Endothelial cell of umbilical vein (primary cell): ENCODE results near the gene OR2H2. TPM values are rescaled to one million over a fixed set of nuclear protein-coding genes. Genes with fewer than 3 reads are reported as not detected.

ENCODE experiments used
- BruUV-seq: library from RNA; stranded (reverse); fragments of 400-500 nt; replicated peaks from 2 replicates; lab custom pipeline; 2021; lab: Mats Ljungman, UMichigan
- CTCF ChIA-PET: fragments of 300-600, 350-600 bp; sonication (Branson Sonifier 250); formaldehyde crosslinking; loops from one replicate; lab custom pipeline; 2021; ENCODE audit warnings: antibody characterized with exemption, inconsistent platforms; lab: Charles Lee
- POLR2A ChIA-PET: fragments of 300-600, 350-600 bp; sonication (Branson Sonifier 250); formaldehyde crosslinking; loops from one replicate; lab custom pipeline; 2021; ENCODE audit warnings: antibody characterized with exemption, inconsistent platforms; lab: Charles Lee
- DNase-seq: peaks from one replicate; pipeline ENCODE4 v3.0.0-alpha.2; 2011; ENCODE audit warnings: low read depth, low spot score
- FAIRE-seq: peaks from 2 replicates; lab custom pipeline; 2011; peaks lifted over from hg19 to GRCh38; lab: Jason Lieb, UNC
- H2AFZ ChIP-seq: 2 replicates; pipeline ENCODE4 v1.6.0; 2012; ENCODE audit warnings: low read depth, low read length, control low read depth, inconsistent platforms
- H3K27ac ChIP-seq: 2 replicates; pipeline ENCODE4 v1.5.1; 2011; ENCODE audit warnings: low read depth, mild to moderate bottlenecking, control low read depth, low read length, moderate library complexity; ENCODE audit not compliant: insufficient read depth
- H3K27me3 ChIP-seq, 2 experiments: 2 replicates each; pipeline versions ENCODE4 v1.6.0 to v1.6.1; 2011; ENCODE audit warnings: low read length in 2 of 2, mixed read lengths in 1 of 2; ENCODE audit not compliant: control insufficient read depth in 2 of 2, insufficient read depth in 2 of 2
- H3K36me3 ChIP-seq, 2 experiments: 2 replicates in 1 of 2; 3 replicates in 1 of 2; pipeline ENCODE4 v1.5.1; 2011; ENCODE audit warnings: low read length in 2 of 2, mild to moderate bottlenecking in 1 of 2, moderate library complexity in 1 of 2; ENCODE audit not compliant: control insufficient read depth in 2 of 2, insufficient read depth in 2 of 2; ENCODE audit errors: extremely low read depth in 1 of 2
- H3K4me1 ChIP-seq: 3 replicates; pipeline ENCODE4 v1.5.1; 2011; ENCODE audit warnings: mild to moderate bottlenecking, low read length; ENCODE audit not compliant: control insufficient read depth, insufficient read depth; ENCODE audit errors: extremely low read depth
- H3K4me2 ChIP-seq: 2 replicates; pipeline ENCODE4 v1.6.1; 2011; ENCODE audit warnings: low read length, control low read depth, mixed read lengths; ENCODE audit not compliant: insufficient read depth
- H3K4me3 ChIP-seq, 3 experiments: fragments of 200-600 bp in 1 of 3; sonication (generic), shearing (Covaris generic) in 1 of 3; replicated peaks in 1 of 3; 2 replicates each; pipeline ENCODE4 v1.5.1; 2011 to 2016; ENCODE audit warnings: control low read depth in 3 of 3, low read length in 3 of 3, mild to moderate bottlenecking in 2 of 3, inconsistent platforms in 1 of 3, low read depth in 1 of 3, moderate library complexity in 1 of 3; ENCODE audit not compliant: insufficient read depth in 1 of 3
- H3K79me2 ChIP-seq: 2 replicates; pipeline ENCODE4 v1.6.0; 2012; ENCODE audit warnings: low read length, inconsistent platforms; ENCODE audit not compliant: control insufficient read depth, insufficient read depth
- H3K9ac ChIP-seq: replicated peaks from 2 replicates; pipeline ENCODE3; 2011; ENCODE audit warnings: low read length, control low read depth; ENCODE audit not compliant: insufficient read depth; ENCODE audit errors: extremely low read depth
- H3K9me1 ChIP-seq: replicated peaks from 3 replicates; pipeline ENCODE4 v1.6.0; 2011; ENCODE audit warnings: mild to moderate bottlenecking, low read length; ENCODE audit not compliant: control insufficient read depth, insufficient read depth; ENCODE audit errors: extremely low read depth
- H3K9me3 ChIP-seq: replicated peaks from 2 replicates; pipeline ENCODE4 v1.5.1; 2012; ENCODE audit warnings: low read length, inconsistent platforms; ENCODE audit not compliant: control insufficient read depth, insufficient read depth
- H4K20me1 ChIP-seq: replicated peaks from 2 replicates; pipeline ENCODE3; 2011; ENCODE audit warnings: mild to moderate bottlenecking, low read length; ENCODE audit not compliant: control insufficient read depth, insufficient read depth; ENCODE audit errors: extremely low read depth
- CTCF ChIP-seq, 2 donors: IDR thresholded peaks; 1 replicate in 1 of 2; 2 replicates in 1 of 2; pipeline ENCODE4 v1.5.1; 2011; ENCODE audit warnings: low read length in 2 of 2, mild to moderate bottlenecking in 2 of 2, moderate library complexity in 2 of 2, control low read depth in 1 of 2, inconsistent platforms in 1 of 2, low read depth in 1 of 2; ENCODE audit not compliant: insufficient read depth in 1 of 2; ENCODE audit errors: extremely low read depth in 1 of 2
- EZH2 ChIP-seq: IDR thresholded peaks from 2 replicates; pipeline ENCODE4 v1.6.1; 2012; ENCODE audit warnings: borderline replicate concordance, low read depth, mild to moderate bottlenecking, moderate library complexity, low read length, inconsistent platforms; ENCODE audit not compliant: severe bottlenecking
- FOS ChIP-seq: IDR thresholded peaks from 2 replicates; pipeline ENCODE4 v1.6.1; 2011; ENCODE audit warnings: mild to moderate bottlenecking, low read length, moderate library complexity, borderline replicate concordance; ENCODE audit not compliant: insufficient read depth
- GATA2 ChIP-seq: IDR thresholded peaks from 2 replicates; pipeline ENCODE4 v1.7.0; 2011; ENCODE audit warnings: low read depth, mild to moderate bottlenecking, moderate library complexity, mixed read lengths, low read length; ENCODE audit not compliant: insufficient read length, insufficient read depth
- JUN ChIP-seq: IDR thresholded peaks from 2 replicates; pipeline ENCODE4 v1.6.1; 2011; ENCODE audit warnings: borderline replicate concordance, low read depth; ENCODE audit not compliant: insufficient read length, insufficient read depth
- MAX ChIP-seq: IDR thresholded peaks from 2 replicates; pipeline ENCODE4 v1.6.1; 2011; ENCODE audit not compliant: insufficient read depth, insufficient read length
- MYC ChIP-seq: IDR thresholded peaks from one replicate; pipeline ENCODE4 v1.6.1; 2011; ENCODE audit warnings: mild to moderate bottlenecking, low read depth, low read length
- POLR2A ChIP-seq: IDR thresholded peaks from 2 replicates; pipeline ENCODE4 v1.6.1; 2012; ENCODE audit warnings: low read depth, mild to moderate bottlenecking, control low read depth, low read length
- POLR2AphosphoS5 ChIP-seq: IDR thresholded peaks from 2 replicates; pipeline ENCODE4 v1.6.1; 2012; ENCODE audit warnings: low read depth, mild to moderate bottlenecking, control low read depth, low read length, moderate library complexity; ENCODE audit not compliant: insufficient read depth
- dilution Hi-C: fragments of 300-500 bp; cut with MboI; formaldehyde crosslinking; loops from one replicate; pipeline ENCODE4 v1.15.0; 2019; ENCODE audit warnings: low sequenced_read_pairs; ENCODE audit not compliant: extremely low pct_ligation_motif_present
- intact Hi-C: fragments of 100-400 bp; cut with micrococcal nuclease; formaldehyde crosslinking; loops from one replicate; pipeline ENCODE4 v1.10.0; 2022
- polyA plus RNA-seq, 4 experiments: library from polyadenylated mRNA; depleted of rRNA in 3 of 4; stranded (reverse) in 3 of 4; unstranded in 1 of 4; fragments of >200 nt; gene quantifications; 2 replicates each; pipeline versions ENCODE4 v1.2.1 to v1.2.3, GENCODE V29; 2011 to 2012; ENCODE audit warnings: missing spikeins in 1 of 4
- total RNA-seq: library from RNA; stranded (reverse); gene quantifications from 2 replicates; pipeline ENCODE4 v1.2.3, GENCODE V29; 2021

The OR2H2 gene
- total and polyA plus RNA-seq, 2 donors (not counting 3 experiments of a cell fraction or from before 2014, with no cell fraction given), result not detected

- BruUV-seq, result no TSS peak
- no peaks in the 10 kb centered on the region for H3K4me1 ChIP-seq
- DNase-seq (no peak), FAIRE-seq (no peak)
- H3K4me3 ChIP-seq, result no peak overlapping the region
- H3K4me2 ChIP-seq, result no peak overlapping the region
- dilution Hi-C loops (no loop called here), intact Hi-C loops (no loop called here)
- no peaks in the 10 kb centered on the region for H3K36me3 ChIP-seq
- no peaks in the 10 kb centered on the region for H4K20me1 ChIP-seq
- no peaks in the 10 kb centered on the region for H3K9me1 ChIP-seq
- ChIA-PET CTCF (interaction anchor here (0.7 to 2.0 kb wide), 9 partner anchors 11 to 1094 kb away, joined by 3 to 12 read pairs (median 4); partner anchors contain the start of gene OR12D3), POLR2A (no interaction called here)
- H2AFZ ChIP-seq, result no peak overlapping the region
- H3K9me3 ChIP-seq, result no peaks in the 10 kb centered on the region
- H3K9ac ChIP-seq, result no peak overlapping the region
- H3K27me3 ChIP-seq, result peaks cover 0 to 8% of the 10 kb centered on the region in 2 experiments
- H3K27ac ChIP-seq, result no peak overlapping the region
- H3K79me2 ChIP-seq, result no peaks in the 10 kb centered on the region
- no peak for TF ChIP-seq POLR2AphosphoS5
- no peak for TF ChIP-seq CTCF (IDR thresholded peaks at IDR 0.05; ENCODE audit: extremely low read depth in 1 of 2, insufficient read depth in 1 of 2, low read depth in 1 of 2, low read length in 2 of 2)
- no peak for TF ChIP-seq GATA2
- no peak for TF ChIP-seq FOS
- no peak for TF ChIP-seq MYC
- no peak for TF ChIP-seq POLR2A
- no peak for TF ChIP-seq MAX
- TF ChIP-seq EZH2, result no peak
- TF ChIP-seq JUN, result no peak
Measured at GRCh38 chr6:29590218-29590808, 5.4 kb downstream of the OR2H2 start.
